Midbrain (tissue), 1 donor: Measurements from ENCODE around the gene STRIP2.
"Not testable (repeated sequence)": the region's sequence is repeated elsewhere in the genome, so short reads cannot be mapped to it uniquely, and the experiment has no call there.

Experiments
- DNase-seq: peaks from one replicate; lab custom pipeline; 2025; lab: John Stamatoyannopoulos, UW

STRIP2 gene

DNA sequence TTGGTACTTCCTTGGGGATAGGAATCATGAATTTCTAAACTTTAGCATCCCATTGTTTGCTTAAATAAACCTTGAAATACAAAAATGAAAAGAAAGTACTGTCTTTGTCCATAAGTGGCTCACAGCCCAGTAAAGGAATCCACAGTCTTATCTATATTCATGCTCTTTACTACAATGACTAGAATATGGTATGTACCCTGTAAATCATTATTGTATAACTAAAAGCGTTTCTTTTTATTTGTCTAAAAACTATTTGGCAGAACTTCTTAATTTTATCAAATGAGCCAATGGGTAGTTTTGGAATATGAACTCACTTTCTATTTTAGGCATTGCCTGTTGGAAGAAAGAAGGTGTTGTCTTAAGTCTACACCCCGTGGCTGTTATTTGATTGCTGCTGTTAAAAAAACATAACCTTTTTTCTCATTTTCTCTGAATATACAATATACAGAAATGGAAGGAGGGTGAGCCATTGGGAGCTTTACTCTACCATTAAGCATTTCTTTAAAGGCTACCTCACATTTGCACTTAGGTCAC lies 12.4 kb upstream of the STRIP2 start:
- no peak for DNase-seq

- DNase-seq = no peak
These were observed 11.5 kb upstream of the STRIP2 start for GRCh38 chr7:129422727-129423126.

GRCh38 chr7:129423700-129424410 lies 10.4 kb upstream of the STRIP2 start:
- DNase-seq = no peak

GRCh38 chr7:129426482-129426881 lies 7.8 kb upstream of the STRIP2 start:
- DNase-seq = no peak

GRCh38 chr7:129427526-129428045 lies 6.6 kb upstream of the STRIP2 start:
- DNase-seq = no peak

GRCh38 chr7:129431911-129432643 lies 2.2 kb upstream of the STRIP2 start:
- DNase-seq = no peak

- no peak for DNase-seq
These were observed 565 bp downstream of the STRIP2 start for GRCh38 chr7:129434675-129435318.

DNA sequence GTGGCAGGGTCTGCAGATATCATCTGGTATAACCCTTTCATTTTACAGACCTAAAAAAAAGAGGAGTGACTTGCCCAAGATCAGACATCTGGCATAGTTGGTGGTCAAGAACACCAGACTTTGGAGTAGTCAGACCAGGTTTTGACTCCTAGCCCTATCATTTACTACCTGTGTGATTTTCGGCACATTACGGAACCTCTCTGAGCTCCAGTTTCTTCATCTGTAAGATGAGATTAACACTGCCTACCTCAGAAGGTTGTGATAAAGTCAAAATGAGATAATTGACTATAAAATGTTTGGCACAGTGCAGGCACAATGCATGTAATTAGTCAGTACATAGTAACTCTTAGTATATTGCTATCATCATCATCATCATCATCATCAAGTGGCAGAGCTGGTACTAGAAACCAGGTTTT lies 1.2 kb downstream of the STRIP2 start:
- DNase-seq = no peak

DNA sequence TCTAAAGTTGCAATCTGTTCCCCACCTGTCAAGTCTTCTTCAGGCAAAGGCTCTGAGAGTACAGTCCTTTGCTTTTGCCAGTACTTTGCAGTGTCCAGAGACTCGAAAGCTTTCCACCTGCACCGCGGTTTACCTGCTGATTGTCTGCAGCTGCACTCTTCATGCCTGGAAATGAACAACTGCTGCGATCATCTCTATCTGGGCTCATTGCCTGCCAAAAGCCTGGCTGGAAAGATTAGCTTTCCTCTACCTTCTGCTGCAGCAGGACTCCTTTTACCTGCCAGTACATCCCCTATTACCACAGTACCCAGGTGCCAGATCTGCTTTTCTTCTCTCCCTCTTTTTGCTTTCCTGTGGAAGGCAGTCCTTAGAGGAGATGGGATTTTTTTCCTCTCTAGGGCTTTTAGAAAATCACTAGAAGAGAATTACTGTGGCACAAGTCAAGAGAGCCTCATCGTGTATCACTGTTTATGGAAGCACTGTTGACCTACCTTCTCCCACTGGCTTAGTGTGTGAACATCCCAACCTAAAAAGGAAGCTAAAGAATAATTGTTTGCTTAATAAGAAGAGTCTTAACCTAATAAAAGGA lies 2.2 kb downstream of the STRIP2 start:
- no peak for DNase-seq

- no peak for DNase-seq
These were observed 3.0 kb downstream of the STRIP2 start for GRCh38 chr7:129437190-129437589.

GRCh38 chr7:129438281-129438838 lies 4.1 kb downstream of the STRIP2 start:
- DNase-seq = no peak

GRCh38 chr7:129438839-129439651 lies 4.8 kb downstream of the STRIP2 start:
- DNase-seq = no peak

- no peak for DNase-seq
These were observed 5.9 kb downstream of the STRIP2 start for GRCh38 chr7:129439963-129440625.

DNA sequence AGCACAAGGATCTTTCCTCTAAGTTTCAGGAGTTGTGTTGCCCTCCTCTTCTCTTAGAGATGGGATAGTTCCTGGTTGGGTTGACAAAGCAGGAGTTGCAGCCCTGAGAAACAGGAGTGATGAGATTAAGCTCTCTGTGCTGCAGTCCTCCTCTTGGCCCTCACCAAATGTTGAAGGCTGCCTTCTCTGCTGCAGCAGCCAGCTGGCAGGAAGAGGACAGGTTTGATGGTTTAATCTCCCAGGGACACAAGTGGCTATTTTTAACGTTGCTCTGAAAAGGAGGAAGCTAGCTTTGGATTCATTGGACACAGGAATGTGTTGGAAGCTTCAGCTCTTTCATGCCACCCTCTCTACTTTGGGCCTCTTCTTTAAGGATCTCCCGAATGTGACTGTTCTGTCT lies 9.4 kb downstream of the STRIP2 start:
- no peak for DNase-seq

DNA sequence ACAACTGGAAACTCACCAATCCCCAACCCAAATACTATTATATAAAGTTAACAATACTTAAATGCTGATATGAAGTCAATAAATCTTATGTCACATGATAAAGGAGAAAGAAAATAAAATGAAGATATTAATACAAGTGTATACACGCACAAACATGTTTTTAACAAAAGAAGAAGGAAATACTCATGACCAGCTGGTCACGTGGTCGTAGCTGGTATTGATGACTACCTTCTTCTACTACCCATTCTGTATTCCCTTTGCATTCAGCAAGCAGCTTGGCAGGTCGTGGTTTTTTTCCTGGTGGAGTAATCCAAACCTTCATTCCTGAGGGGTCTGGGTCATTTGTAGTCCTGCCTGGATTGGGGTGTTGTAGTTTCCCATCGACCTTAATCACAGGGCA lies 10.5 kb downstream of the STRIP2 start:
- DNase-seq = not testable (repeated sequence)

- not testable (repeated sequence) for DNase-seq
These were observed 12.7 kb downstream of the STRIP2 start for GRCh38 chr7:129446925-129447324.

DNA sequence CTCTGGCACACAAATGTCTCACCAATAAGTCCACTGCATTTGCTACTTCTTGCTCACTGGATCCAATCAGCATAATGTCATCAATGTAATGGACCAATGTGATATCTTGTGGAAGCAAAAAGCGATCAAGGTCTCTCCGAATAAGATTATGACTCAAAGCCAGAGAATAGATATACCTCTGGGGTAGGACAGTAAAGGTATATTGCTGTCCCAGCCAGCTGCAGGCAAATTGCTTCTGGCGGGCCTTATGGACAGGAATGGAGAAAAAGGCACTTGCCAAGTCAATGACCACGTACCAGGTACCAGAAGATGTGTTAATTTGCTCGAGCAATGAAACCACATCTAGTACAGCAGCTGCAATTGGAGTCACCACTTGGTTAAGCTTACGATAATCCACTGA lies 13.2 kb downstream of the STRIP2 start:
- not testable (repeated sequence) for DNase-seq

DNA sequence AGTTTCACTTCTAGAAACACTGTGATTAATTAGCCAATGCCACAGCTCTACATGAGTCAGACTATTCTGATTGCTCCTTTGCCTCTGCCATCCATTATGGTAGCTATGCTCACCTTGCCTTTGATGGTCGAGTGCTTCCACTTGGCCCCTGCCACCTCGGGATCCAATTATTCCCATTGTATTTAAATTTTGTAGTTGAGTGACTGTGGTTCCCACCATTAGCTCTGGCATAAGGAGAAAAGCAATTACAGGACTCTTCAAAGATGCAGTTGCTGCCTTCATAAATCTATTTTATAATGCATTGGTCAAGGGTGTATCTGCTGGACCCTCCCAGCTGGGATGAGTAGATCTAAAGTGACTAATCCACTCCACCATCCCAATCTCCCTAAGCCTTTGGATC lies 14.4 kb downstream of the STRIP2 start:
- not testable (repeated sequence) for DNase-seq

- no peak for DNase-seq
These were observed 16.1 kb downstream of the STRIP2 start for GRCh38 chr7:129450295-129450694.

GRCh38 chr7:129452589-129453231 lies 18.5 kb downstream of the STRIP2 start:
- DNase-seq = no peak
